ENCODE results near the gene COL24A1. TPM values are rescaled to one million over a fixed set of nuclear protein-coding genes. Genes with fewer than 3 reads are reported as not detected.

Gene COL24A1
- polyA plus RNA-seq, 1 experiment = 2.2 TPM

DNA sequence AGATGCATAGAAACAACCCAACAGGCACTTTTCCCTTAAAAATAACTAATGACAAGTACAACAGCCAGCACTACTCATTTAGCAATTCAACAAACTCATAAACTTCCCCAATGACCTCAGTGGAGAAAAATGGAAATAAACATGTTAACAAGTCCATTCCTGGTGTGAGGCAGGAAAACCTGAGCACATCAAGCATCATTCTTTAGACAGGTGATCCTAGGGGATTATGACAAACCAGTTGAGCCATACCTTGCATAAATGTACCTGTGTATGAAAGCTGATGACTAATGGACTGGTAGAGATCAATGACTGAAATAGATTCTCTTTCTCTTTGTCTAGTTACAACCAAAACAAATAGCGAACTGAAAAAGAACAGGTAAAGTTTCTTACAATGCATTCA lies 7.0 kb downstream of the COL24A1 start:
- CTCF ChIA-PET = interaction anchor here (0.5 kb wide), 1 partner anchor 485 kb away, joined by 3 read pairs; no protein-coding TSS in a partner anchor

DNA sequence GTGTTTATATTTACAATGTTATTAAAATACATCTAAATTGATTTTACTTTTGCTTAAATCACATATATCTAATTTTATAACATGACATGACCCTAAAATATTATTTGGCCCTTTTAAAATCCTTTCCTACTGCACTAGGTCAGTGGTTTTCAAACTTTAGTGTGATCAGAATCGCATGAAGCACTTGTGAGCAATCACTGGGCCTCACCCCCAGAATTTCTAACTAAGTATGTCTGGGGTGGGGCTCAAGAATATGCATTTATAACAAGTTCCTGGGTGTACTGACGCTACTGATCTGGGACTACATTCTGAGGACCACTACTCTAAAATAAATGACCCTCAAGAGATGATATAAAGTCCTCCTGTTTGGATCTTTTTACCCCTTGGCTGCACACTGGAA lies 8.8 kb downstream of the COL24A1 start:
- TF ChIP-seq, protein P1, sequence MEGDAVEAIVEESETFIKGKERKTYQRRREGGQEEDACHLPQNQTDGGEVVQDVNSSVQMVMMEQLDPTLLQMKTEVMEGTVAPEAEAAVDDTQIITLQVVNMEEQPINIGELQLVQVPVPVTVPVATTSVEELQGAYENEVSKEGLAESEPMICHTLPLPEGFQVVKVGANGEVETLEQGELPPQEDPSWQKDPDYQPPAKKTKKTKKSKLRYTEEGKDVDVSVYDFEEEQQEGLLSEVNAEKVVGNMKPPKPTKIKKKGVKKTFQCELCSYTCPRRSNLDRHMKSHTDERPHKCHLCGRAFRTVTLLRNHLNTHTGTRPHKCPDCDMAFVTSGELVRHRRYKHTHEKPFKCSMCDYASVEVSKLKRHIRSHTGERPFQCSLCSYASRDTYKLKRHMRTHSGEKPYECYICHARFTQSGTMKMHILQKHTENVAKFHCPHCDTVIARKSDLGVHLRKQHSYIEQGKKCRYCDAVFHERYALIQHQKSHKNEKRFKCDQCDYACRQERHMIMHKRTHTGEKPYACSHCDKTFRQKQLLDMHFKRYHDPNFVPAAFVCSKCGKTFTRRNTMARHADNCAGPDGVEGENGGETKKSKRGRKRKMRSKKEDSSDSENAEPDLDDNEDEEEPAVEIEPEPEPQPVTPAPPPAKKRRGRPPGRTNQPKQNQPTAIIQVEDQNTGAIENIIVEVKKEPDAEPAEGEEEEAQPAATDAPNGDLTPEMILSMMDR (IDR thresholded peaks at IDR 0.05; ENCODE audit: low read depth, low read length) = no peak
- H3K4me3 ChIP-seq (ENCODE audit: low read depth, low read length) = no peak overlapping the region
- ChIA-PET CTCF (no interaction called here), POLR2A (no interaction called here)
- no peak for DNase-seq (ENCODE audit: low read depth, low spot score)
- no peaks in the 10 kb centered on the region for H3K27me3 ChIP-seq (ENCODE audit: control insufficient read depth, insufficient read depth, low read length)
- H3K9me3 ChIP-seq (ENCODE audit: control insufficient read depth, insufficient read depth, low read length) = no peaks in the 10 kb centered on the region
- H3K27ac ChIP-seq (ENCODE audit: low read depth, low read length) = no peak overlapping the region

More for the DNA sequence above, 7.0 kb downstream of the COL24A1 start:
- Histone ChIP-seq H3K9me3 (ENCODE audit: control insufficient read depth, insufficient read depth, low read length) (peaks cover 2% of the 10 kb centered on the region; the same call in 1 of the 2 replicates), H3K4me3 (ENCODE audit: low read depth, low read length) (no peak overlapping the region), H3K27ac (ENCODE audit: low read depth, low read length) (no peak overlapping the region), H3K27me3 (ENCODE audit: control insufficient read depth, insufficient read depth, low read length) (no peaks in the 10 kb centered on the region)
- TF ChIP-seq, protein P1 (IDR thresholded peaks at IDR 0.05; ENCODE audit: low read depth, low read length) = no peak
- no peak for DNase-seq (ENCODE audit: low read depth, low spot score)
- POLR2A ChIA-PET = no interaction called here

DNA sequence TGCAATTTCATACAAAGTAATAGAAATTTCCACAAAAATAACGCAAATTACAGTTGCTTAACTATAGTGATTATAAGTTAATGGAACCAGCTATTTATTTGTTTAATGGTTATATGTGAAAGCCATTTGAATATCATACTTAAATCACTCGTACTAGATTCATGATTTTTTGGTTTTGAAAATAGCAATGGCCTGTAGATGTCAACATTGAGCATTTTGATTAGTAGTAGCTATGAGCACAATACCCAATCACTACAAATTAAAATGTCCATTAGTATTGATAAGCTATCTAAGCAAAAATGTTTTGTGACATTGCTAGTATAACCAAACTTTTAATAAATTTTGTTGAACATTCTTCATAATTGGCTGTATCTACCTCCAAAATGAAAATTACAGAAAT lies 10.0 kb downstream of the COL24A1 start:
- ChIA-PET POLR2A (no interaction called here), CTCF (interaction anchor here (1.0 kb wide), 1 partner anchor 8 kb away, joined by 4 read pairs; no protein-coding TSS in a partner anchor)
- H3K9me3 ChIP-seq (ENCODE audit: control insufficient read depth, insufficient read depth, low read length) = no peaks in the 10 kb centered on the region
- H3K4me3 ChIP-seq (ENCODE audit: low read depth, low read length) = no peak overlapping the region
- DNase-seq (ENCODE audit: low read depth, low spot score) = no peak
- TF ChIP-seq, protein P1 (IDR thresholded peaks at IDR 0.05; ENCODE audit: low read depth, low read length) = no peak
- no peak overlapping the region for H3K27ac ChIP-seq (ENCODE audit: low read depth, low read length)
- no peaks in the 10 kb centered on the region for H3K27me3 ChIP-seq (ENCODE audit: control insufficient read depth, insufficient read depth, low read length)

DNA sequence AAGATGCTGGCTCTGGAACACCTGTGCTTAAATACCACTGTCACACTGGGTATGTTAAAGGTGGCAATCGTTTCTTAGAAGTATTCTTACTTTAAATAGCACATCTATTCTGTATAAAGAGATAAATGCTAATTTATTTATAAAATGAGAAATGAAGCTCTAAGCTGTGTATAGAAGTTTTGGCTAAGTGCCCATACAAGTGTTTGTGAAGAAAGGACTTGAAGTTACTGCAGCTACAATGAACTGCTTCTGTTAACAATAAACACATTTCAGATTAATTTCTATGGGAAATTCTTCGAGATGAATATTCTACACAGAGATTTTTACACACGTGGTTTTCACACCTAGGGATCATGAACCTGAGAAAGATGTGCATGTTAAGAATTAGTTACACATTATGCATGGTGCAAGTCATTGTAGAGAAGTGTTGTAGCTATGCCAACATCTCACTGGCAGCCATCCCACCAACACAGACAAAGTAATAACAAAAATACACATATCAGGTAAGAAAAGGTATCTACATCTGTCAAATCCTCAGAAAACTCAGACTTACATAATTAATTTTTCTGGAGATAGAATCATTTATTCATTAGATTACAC lies 16.2 kb downstream of the COL24A1 start:
- no peak overlapping the region for H3K4me3 ChIP-seq (ENCODE audit: low read depth, low read length)
- TF ChIP-seq, protein P1 (IDR thresholded peaks at IDR 0.05; ENCODE audit: low read depth, low read length) = no peak
- H3K27me3 ChIP-seq (ENCODE audit: control insufficient read depth, insufficient read depth, low read length) = no peaks in the 10 kb centered on the region
- CTCF ChIA-PET = interaction anchor here (1.2 kb wide), 1 partner anchor 40 kb away, joined by 3 read pairs; no protein-coding TSS in a partner anchor
- H3K27ac ChIP-seq (ENCODE audit: low read depth, low read length) = no peak overlapping the region
- POLR2A ChIA-PET = no interaction called here
- DNase-seq (ENCODE audit: low read depth, low spot score) = no peak
- H3K9me3 ChIP-seq (ENCODE audit: control insufficient read depth, insufficient read depth, low read length) = no peaks in the 10 kb centered on the region

DNA sequence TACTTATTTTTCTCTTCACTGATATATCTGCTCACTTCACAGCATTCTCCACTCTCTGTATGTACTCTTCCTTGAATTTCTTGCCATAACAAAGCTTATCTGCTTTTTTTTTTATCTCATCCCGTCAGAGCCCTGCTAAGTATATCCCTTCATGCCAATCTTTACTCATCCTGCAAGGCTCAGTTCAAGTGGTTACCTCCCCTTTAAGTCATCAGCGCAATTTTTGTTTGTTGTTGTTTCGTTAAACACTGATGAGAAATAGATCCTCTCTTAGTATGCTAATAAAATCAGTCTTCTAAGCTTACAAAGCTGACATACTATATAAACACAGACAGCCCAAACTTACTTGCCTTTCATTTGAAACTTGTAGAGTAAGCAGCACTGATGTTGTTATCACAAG lies 17.8 kb downstream of the COL24A1 start:
- TF ChIP-seq, protein P1 (IDR thresholded peaks at IDR 0.05; ENCODE audit: low read depth, low read length) = no peak
- ChIA-PET POLR2A (interaction anchor here (0.6 kb wide), 1 partner anchor 139 kb away, joined by 3 read pairs; no protein-coding TSS in a partner anchor), CTCF (interaction anchor here (1.2 kb wide), 1 partner anchor 8 kb away, joined by 4 read pairs; no protein-coding TSS in a partner anchor)
- no peaks in the 10 kb centered on the region for H3K9me3 ChIP-seq (ENCODE audit: control insufficient read depth, insufficient read depth, low read length)
- DNase-seq (ENCODE audit: low read depth, low spot score) = no peak
- no peaks in the 10 kb centered on the region for H3K27me3 ChIP-seq (ENCODE audit: control insufficient read depth, insufficient read depth, low read length)
- H3K27ac ChIP-seq (ENCODE audit: low read depth, low read length) = no peak overlapping the region
- H3K4me3 ChIP-seq (ENCODE audit: low read depth, low read length) = no peak overlapping the region
